H9 (cell line): Measurements from ENCODE around the gene C12orf56. TPM values are rescaled to one million over a fixed set of nuclear protein-coding genes. Genes with fewer than 3 reads are reported as not detected.

Source experiments
- DNase-seq: peaks from one replicate; pipeline ENCODE4 v3.0.0-alpha.2; 2017
- H2AFZ ChIP-seq: one replicate; pipeline ENCODE4 v1.6.1; 2013; ENCODE audit warnings: mild to moderate bottlenecking, low read length, control low read depth, moderate library complexity
- H2AK5ac ChIP-seq: 2 replicates; pipeline ENCODE4 v1.6.1; 2013; ENCODE audit warnings: low read length, control low read depth, mixed read lengths; ENCODE audit not compliant: insufficient read length
- H2BK120ac ChIP-seq: one replicate; pipeline ENCODE4 v1.6.1; 2013; ENCODE audit warnings: low read depth, mild to moderate bottlenecking, low read length, control low read depth, inconsistent platforms; ENCODE audit not compliant: poor library complexity, severe bottlenecking
- H2BK12ac ChIP-seq: 2 replicates; pipeline ENCODE4 v1.6.1; 2013; ENCODE audit warnings: low read length, control low read depth, mixed read lengths, low read depth; ENCODE audit not compliant: insufficient read length
- H2BK15ac ChIP-seq: 2 replicates; pipeline ENCODE4 v1.6.1; 2013; ENCODE audit warnings: low read depth, low read length, control low read depth
- H2BK20ac ChIP-seq: one replicate; pipeline ENCODE4 v1.6.1; 2013; ENCODE audit warnings: low read depth, mild to moderate bottlenecking, low read length, control low read depth, inconsistent platforms; ENCODE audit not compliant: poor library complexity, severe bottlenecking
- H2BK5ac ChIP-seq: 2 replicates; pipeline ENCODE4 v1.6.1; 2013; ENCODE audit warnings: low read length, control low read depth, mixed read lengths; ENCODE audit not compliant: insufficient read length
- H3K14ac ChIP-seq: 2 replicates; pipeline ENCODE4 v1.6.1; 2013; ENCODE audit warnings: low read length, control low read depth; ENCODE audit not compliant: insufficient read depth
- H3K18ac ChIP-seq: 2 replicates; pipeline ENCODE4 v1.6.1; 2013; ENCODE audit warnings: low read depth, mild to moderate bottlenecking, mixed read lengths, low read length, control low read depth; ENCODE audit not compliant: insufficient read length
- H3K23ac ChIP-seq: 2 replicates; pipeline ENCODE4 v1.6.1; 2013; ENCODE audit warnings: low read length, control low read depth, mixed read lengths, low read depth; ENCODE audit not compliant: insufficient read length
- H3K23me2 ChIP-seq: 2 replicates; pipeline ENCODE4 v1.6.1; 2013; ENCODE audit warnings: low read depth, mild to moderate bottlenecking, mixed read lengths, low read length, control low read depth; ENCODE audit not compliant: insufficient read length, poor library complexity, severe bottlenecking
- H3K27ac ChIP-seq: 2 replicates; pipeline ENCODE4 v1.5.1; 2013; ENCODE audit warnings: low read length, control low read depth, mixed read lengths, low read depth; ENCODE audit not compliant: insufficient read length
- H3K27me3 ChIP-seq: 2 replicates; pipeline ENCODE4 v1.6.1; 2013; ENCODE audit warnings: low read length, control low read depth, inconsistent platforms; ENCODE audit not compliant: insufficient read depth
- H3K4ac ChIP-seq: 2 replicates; pipeline ENCODE4 v1.6.1; 2013; ENCODE audit warnings: low read depth, mild to moderate bottlenecking, control low read depth, inconsistent platforms, low read length, moderate library complexity
- H3K4me1 ChIP-seq: 2 replicates; pipeline ENCODE4 v1.6.1; 2013; ENCODE audit warnings: low read length, control low read depth, inconsistent platforms; ENCODE audit not compliant: insufficient read depth
- H3K4me2 ChIP-seq: 2 replicates; pipeline ENCODE4 v1.6.1; 2013; ENCODE audit warnings: low read length, control low read depth, mixed read lengths; ENCODE audit not compliant: insufficient read length, insufficient read depth
- H3K56ac ChIP-seq: 2 replicates; pipeline ENCODE4 v1.6.1; 2013; ENCODE audit warnings: low read depth, mild to moderate bottlenecking, mixed read lengths, low read length, control low read depth; ENCODE audit not compliant: insufficient read length
- H3K79me1 ChIP-seq: 2 replicates; pipeline ENCODE4 v1.6.1; 2013; ENCODE audit warnings: low read depth, mild to moderate bottlenecking, moderate library complexity, low read length, control low read depth, inconsistent platforms; ENCODE audit not compliant: insufficient read depth, poor library complexity, severe bottlenecking
- H3K79me2 ChIP-seq: 2 replicates; pipeline ENCODE4 v1.6.1; 2013; ENCODE audit warnings: low read length, control low read depth, inconsistent platforms; ENCODE audit not compliant: insufficient read depth
- H3K9ac ChIP-seq: 2 replicates; pipeline ENCODE4 v1.6.1; 2013; ENCODE audit warnings: low read length, control low read depth, mixed read lengths; ENCODE audit not compliant: insufficient read length; ENCODE audit errors: extremely low read depth
- H3K9me3 ChIP-seq: one replicate; pipeline ENCODE4 v1.6.1; 2013; ENCODE audit warnings: low read depth, low read length, inconsistent platforms; ENCODE audit not compliant: control insufficient read depth
- H3T11ph ChIP-seq: one replicate; pipeline ENCODE4 v1.6.1; 2013; ENCODE audit warnings: mild to moderate bottlenecking, low read length, control low read depth, inconsistent platforms
- H4K20me1 ChIP-seq: one replicate; pipeline ENCODE4 v1.6.1; 2013; ENCODE audit not compliant: control insufficient read depth, insufficient read length, insufficient read depth
- H4K5ac ChIP-seq: 2 replicates; pipeline ENCODE4 v1.6.1; 2013; ENCODE audit warnings: low read depth, mild to moderate bottlenecking, mixed read lengths, low read length, control low read depth; ENCODE audit not compliant: insufficient read length
- H4K8ac ChIP-seq: replicated peaks from 2 replicates; pipeline ENCODE4 v1.6.1; 2013; ENCODE audit warnings: low read length, control low read depth, mixed read lengths, low read depth; ENCODE audit not compliant: insufficient read length
- H4K91ac ChIP-seq: 2 replicates; pipeline ENCODE4 v1.6.1; 2013; ENCODE audit warnings: low read depth, mild to moderate bottlenecking, moderate library complexity, mixed read lengths, low read length, control low read depth; ENCODE audit not compliant: insufficient read length
- H3K27ac Mint-ChIP-seq, 3 experiments: 2 replicates in 2 of 3; 3 replicates in 1 of 3; pipeline ENCODE4 v1.8.0; 2020 to 2021; ENCODE audit warnings: mixed read lengths in 3 of 3, mild to moderate bottlenecking in 1 of 3, moderate library complexity in 1 of 3
- H3K27me3 Mint-ChIP-seq: 2 replicates; pipeline ENCODE4 v1.8.0; 2021; ENCODE audit warnings: low read depth, mild to moderate bottlenecking, moderate library complexity, mixed read lengths
- H3K36me3 Mint-ChIP-seq, 3 experiments: 2 replicates in 2 of 3; 3 replicates in 1 of 3; pipeline ENCODE4 v1.8.0; 2020 to 2021; ENCODE audit warnings: low read depth in 3 of 3, mixed read lengths in 3 of 3; ENCODE audit not compliant: insufficient read depth in 1 of 3
- H3K4me1 Mint-ChIP-seq, 2 experiments: 2 replicates each; pipeline ENCODE4 v1.8.0; 2020; ENCODE audit warnings: mixed read lengths in 2 of 2
- H3K4me3 Mint-ChIP-seq, 2 experiments: 2 replicates in 1 of 2; 3 replicates in 1 of 2; pipeline ENCODE4 v1.8.0; 2020 to 2021; ENCODE audit warnings: mild to moderate bottlenecking in 2 of 2, mixed read lengths in 2 of 2, moderate library complexity in 1 of 2
- H3K9me3 Mint-ChIP-seq, 2 experiments: 2 replicates in 1 of 2; 3 replicates in 1 of 2; pipeline ENCODE4 v1.8.0; 2020; ENCODE audit warnings: mild to moderate bottlenecking in 2 of 2, mixed read lengths in 2 of 2, moderate library complexity in 1 of 2
- CTCF ChIP-seq: fragments of 200-600 bp; sonication (generic); conservative IDR thresholded peaks from 3 replicates; pipeline ENCODE4 v1.8.0; 2021; ENCODE audit warnings: antibody characterized with exemption, mild to moderate bottlenecking
- WGBS: extraction: QIAGEN DNeasy Blood & Tissue Kit; methylation state at CpG from one replicate; pipeline ENCODE4 v1.1.7; 2013; ENCODE audit warnings: missing lambda C conversion rate, low lambda C conversion rate, mixed read lengths; ENCODE audit not compliant: insufficient read length; ENCODE audit errors: extremely low coverage; 5-methylcytosine and 5-hydroxymethylcytosine counted together
- total RNA-seq: library from RNA; stranded (reverse); gene quantifications from 2 replicates; pipeline ENCODE4 v1.2.1, GENCODE V29; 2021

C12orf56 gene
- total RNA-seq, 1 experiment from 2014 or later: 2.2 TPM

DNA sequence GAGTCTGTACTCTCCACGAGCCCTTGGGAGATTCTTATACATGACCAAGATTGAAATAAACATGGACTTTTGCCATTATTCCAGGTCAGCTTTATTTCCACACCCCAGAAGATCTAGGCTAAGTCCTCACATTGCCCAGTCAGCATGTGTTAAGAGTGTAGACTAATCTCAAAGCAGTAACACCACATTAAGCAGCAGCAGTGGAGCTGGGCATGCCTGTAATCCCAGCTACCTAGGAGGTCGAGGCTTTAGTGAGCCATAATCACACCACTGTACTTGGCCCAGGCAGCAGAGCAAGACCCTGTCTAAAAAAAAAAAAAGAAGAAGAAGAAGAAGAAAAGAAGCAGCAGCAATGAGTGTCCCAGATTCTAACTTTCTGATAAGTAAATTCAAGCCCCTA is 65.5 kb downstream of the C12orf56 start:
- Histone ChIP-seq H2AK5ac (no peak overlapping the region), H3K27me3 (no peaks in the 10 kb centered on the region), H3K27ac (no peak overlapping the region), H2BK12ac (no peak overlapping the region), H3K4me2 (no peak overlapping the region), H3T11ph (no peak overlapping the region), H4K5ac (no peak overlapping the region), H3K23ac (no peak overlapping the region), H3K79me1 (no peaks in the 10 kb centered on the region), H2AFZ (no peak overlapping the region), H3K18ac (no peak overlapping the region), H2BK5ac (no peak overlapping the region), H3K4ac (no peak overlapping the region), H3K79me2 (no peaks in the 10 kb centered on the region), H3K9ac (no peak overlapping the region), H3K4me1 (peaks cover 9% of the 10 kb centered on the region), H3K56ac (no peak overlapping the region), H3K9me3 (no peaks in the 10 kb centered on the region), H4K20me1 (no peaks in the 10 kb centered on the region), H3K23me2 (no peaks in the 10 kb centered on the region), H2BK120ac (no peak overlapping the region), H4K91ac (no peak overlapping the region), H2BK20ac (no peak overlapping the region), H2BK15ac (no peak overlapping the region), H3K14ac (no peak overlapping the region), H4K8ac (no peak overlapping the region)
- no peak overlapping the region for H3K4me3 Mint-ChIP-seq
- TF ChIP-seq CTCF: no peak
- DNase-seq: no peak
- H3K27ac Mint-ChIP-seq: no peak overlapping the region
- peaks cover 0 to 4% (median 3%) of the 10 kb centered on the region in 3 experiments; a peak in 6 of 7 replicates for H3K36me3 Mint-ChIP-seq
- no CpG with 5 or more reads among the region's 2 CpGs for WGBS
- H3K27me3 Mint-ChIP-seq: no peaks in the 10 kb centered on the region
- peaks cover 4% of the 10 kb centered on the region in 2 experiments; a peak in 3 of 5 replicates for H3K9me3 Mint-ChIP-seq
- peaks cover 12 to 16% of the 10 kb centered on the region in 2 experiments for H3K4me1 Mint-ChIP-seq
